Measurements from ENCODE around the gene SERINC2. TPM values are rescaled to one million over a fixed set of nuclear protein-coding genes. Genes with fewer than 3 reads are reported as not detected.

Gene SERINC2
- total RNA-seq, 1 donor from 2014 or later, result 9.6 TPM

DNA sequence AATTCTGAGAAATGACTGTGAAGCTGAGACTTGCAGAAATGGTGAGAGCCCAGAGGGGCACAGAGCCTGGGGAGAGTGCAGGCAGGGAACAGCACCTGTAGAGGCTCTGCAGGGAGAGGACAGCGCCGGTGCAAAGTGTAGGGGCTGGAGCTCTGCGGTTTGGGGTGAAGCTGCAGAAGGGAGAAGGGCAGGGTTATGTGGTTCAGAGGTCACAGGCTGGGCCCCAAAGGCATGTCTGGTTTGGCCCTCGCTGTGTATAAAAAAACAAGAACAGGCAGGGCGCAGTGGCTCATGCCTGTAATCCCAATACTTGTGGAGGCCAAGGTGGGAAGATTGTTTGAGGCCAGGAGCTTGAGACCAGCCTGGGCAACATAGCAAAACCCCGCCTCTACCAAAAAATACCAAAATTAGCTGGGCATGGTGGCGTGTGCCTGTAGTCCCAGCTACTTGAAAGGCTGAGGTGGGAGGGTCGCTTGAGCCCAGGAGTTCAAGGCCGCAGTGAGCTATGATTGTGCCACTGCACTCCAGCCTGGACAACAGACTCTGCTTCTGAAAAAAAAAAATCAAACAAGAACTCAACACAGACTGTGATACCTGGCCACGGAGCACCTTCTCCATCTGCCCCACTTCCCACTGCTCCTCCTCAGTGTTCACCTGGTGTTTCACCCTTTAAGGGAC is 29.1 kb downstream of the SERINC2 start:
- H3K27ac Mint-ChIP-seq, result no peak overlapping the region
- Histone ChIP-seq H3K4me1 (no peaks in the 10 kb centered on the region), H4K20me1 (ENCODE audit: low read depth) (no peaks in the 10 kb centered on the region), H3K27me3 (no peaks in the 10 kb centered on the region), H3K4me3 (no peak overlapping the region), H3K4me2 (no peak overlapping the region), H3K27ac (no peak overlapping the region), H3K36me3 (no peaks in the 10 kb centered on the region), H2AFZ (replicated peaks) (no peak overlapping the region), H3K9ac (no peak overlapping the region), H3F3A (ENCODE audit: low read depth) (no peaks in the 10 kb centered on the region), H3K79me2 (ENCODE audit: low read depth) (no peaks in the 10 kb centered on the region), H3K9me3 (ENCODE audit: low read depth) (no peaks in the 10 kb centered on the region)
- H3K4me3 Mint-ChIP-seq, result no peak overlapping the region
- peaks cover 6% of the 10 kb centered on the region for H3K27me3 Mint-ChIP-seq (ENCODE audit: insufficient read depth, low read depth)
- peaks cover 2% of the 10 kb centered on the region for H3K9me3 Mint-ChIP-seq
- DNase-seq (ENCODE audit: low spot score), result no peak
- no peaks in the 10 kb centered on the region for H3K36me3 Mint-ChIP-seq
- no peak for TF ChIP-seq EZH2phosphoT487 (IDR thresholded peaks at IDR 0.05)
- no peak for TF ChIP-seq EZH2 (IDR thresholded peaks at IDR 0.05)
- TF ChIP-seq, protein P1, sequence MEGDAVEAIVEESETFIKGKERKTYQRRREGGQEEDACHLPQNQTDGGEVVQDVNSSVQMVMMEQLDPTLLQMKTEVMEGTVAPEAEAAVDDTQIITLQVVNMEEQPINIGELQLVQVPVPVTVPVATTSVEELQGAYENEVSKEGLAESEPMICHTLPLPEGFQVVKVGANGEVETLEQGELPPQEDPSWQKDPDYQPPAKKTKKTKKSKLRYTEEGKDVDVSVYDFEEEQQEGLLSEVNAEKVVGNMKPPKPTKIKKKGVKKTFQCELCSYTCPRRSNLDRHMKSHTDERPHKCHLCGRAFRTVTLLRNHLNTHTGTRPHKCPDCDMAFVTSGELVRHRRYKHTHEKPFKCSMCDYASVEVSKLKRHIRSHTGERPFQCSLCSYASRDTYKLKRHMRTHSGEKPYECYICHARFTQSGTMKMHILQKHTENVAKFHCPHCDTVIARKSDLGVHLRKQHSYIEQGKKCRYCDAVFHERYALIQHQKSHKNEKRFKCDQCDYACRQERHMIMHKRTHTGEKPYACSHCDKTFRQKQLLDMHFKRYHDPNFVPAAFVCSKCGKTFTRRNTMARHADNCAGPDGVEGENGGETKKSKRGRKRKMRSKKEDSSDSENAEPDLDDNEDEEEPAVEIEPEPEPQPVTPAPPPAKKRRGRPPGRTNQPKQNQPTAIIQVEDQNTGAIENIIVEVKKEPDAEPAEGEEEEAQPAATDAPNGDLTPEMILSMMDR (IDR thresholded peaks at IDR 0.05), result no peak
- no peaks in the 10 kb centered on the region for H3K4me1 Mint-ChIP-seq

DNA sequence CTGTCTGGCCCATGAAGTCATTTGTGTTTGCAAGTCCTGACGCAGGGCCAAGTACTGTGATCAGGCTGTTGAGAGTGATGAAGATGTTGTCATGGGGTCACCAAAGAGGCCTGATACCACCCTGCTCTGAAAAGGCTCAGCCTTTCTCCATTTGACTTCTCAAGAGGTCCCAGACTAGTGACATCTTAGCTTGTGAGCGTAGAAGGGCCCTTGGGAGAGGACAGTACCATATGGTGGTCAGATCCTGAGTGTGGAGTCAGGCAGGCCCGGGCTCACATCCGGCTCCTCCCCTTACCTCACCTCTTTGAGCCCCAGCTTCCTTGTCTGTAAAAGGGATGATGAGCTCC is 29.6 kb downstream of the SERINC2 start:
- H3K4me3 ChIP-seq, result no peak overlapping the region
- no peak for DNase-seq (ENCODE audit: low spot score)
- H3K36me3 Mint-ChIP-seq, result no peaks in the 10 kb centered on the region

DNA sequence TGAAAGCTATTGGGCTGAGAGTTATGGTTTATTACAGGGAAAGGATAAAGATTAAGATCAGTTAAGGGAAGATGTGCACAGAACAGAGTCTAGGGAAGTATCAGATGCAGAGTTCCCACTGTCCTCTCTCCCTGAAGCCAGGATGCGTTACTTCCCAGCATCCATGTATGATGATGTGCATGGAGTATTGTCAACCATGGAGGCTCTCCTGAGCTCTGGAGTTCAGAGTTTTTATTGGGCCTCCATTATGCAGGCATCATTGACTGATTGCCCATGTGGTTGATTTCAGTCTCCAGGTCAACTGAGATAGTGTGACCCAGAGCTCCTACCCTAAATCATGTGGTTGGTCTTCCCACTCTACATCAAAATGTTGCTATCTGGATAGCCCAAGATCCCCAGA is 30.7 kb downstream of the SERINC2 start:
- H3K36me3 Mint-ChIP-seq, result no peaks in the 10 kb centered on the region
- H3K4me1 Mint-ChIP-seq, result no peaks in the 10 kb centered on the region
- H3K9me3 Mint-ChIP-seq, result peaks cover 3% of the 10 kb centered on the region
- Histone ChIP-seq H3K4me1 (no peaks in the 10 kb centered on the region), H3K4me3 (no peak overlapping the region), H3K27me3 (no peaks in the 10 kb centered on the region), H3K4me2 (no peak overlapping the region), H4K20me1 (ENCODE audit: low read depth) (no peaks in the 10 kb centered on the region), H2AFZ (replicated peaks) (no peak overlapping the region), H3K9me3 (ENCODE audit: low read depth) (no peaks in the 10 kb centered on the region), H3F3A (ENCODE audit: low read depth) (no peaks in the 10 kb centered on the region), H3K79me2 (ENCODE audit: low read depth) (no peaks in the 10 kb centered on the region), H3K9ac (no peak overlapping the region), H3K27ac (no peak overlapping the region), H3K36me3 (no peaks in the 10 kb centered on the region)
- DNase-seq (ENCODE audit: low spot score), result no peak
- no peak overlapping the region for H3K27ac Mint-ChIP-seq
- H3K4me3 Mint-ChIP-seq, result no peak overlapping the region
- H3K27me3 Mint-ChIP-seq (ENCODE audit: insufficient read depth, low read depth), result peaks cover 4% of the 10 kb centered on the region
- TF ChIP-seq, protein P1 (IDR thresholded peaks at IDR 0.05), result no peak

More for the DNA sequence above, 29.6 kb downstream of the SERINC2 start:
- no peaks in the 10 kb centered on the region for H3K4me1 Mint-ChIP-seq
- H3K4me3 Mint-ChIP-seq, result no peak overlapping the region
- Histone ChIP-seq H3K27ac (no peak overlapping the region), H3K9me3 (ENCODE audit: low read depth) (no peaks in the 10 kb centered on the region), H3K27me3 (no peaks in the 10 kb centered on the region), H3K36me3 (no peaks in the 10 kb centered on the region), H3K4me1 (no peaks in the 10 kb centered on the region), H4K20me1 (ENCODE audit: low read depth) (no peaks in the 10 kb centered on the region), H3K79me2 (ENCODE audit: low read depth) (no peaks in the 10 kb centered on the region), H3K9ac (no peak overlapping the region), H3K4me2 (no peak overlapping the region), H3F3A (ENCODE audit: low read depth) (no peaks in the 10 kb centered on the region), H2AFZ (replicated peaks) (no peak overlapping the region)
- TF ChIP-seq EZH2phosphoT487 (IDR thresholded peaks at IDR 0.05), result no peak
- TF ChIP-seq EZH2 (IDR thresholded peaks at IDR 0.05), result no peak
- TF ChIP-seq, protein P1 (IDR thresholded peaks at IDR 0.05), result no peak
- peaks cover 3% of the 10 kb centered on the region for H3K27me3 Mint-ChIP-seq (ENCODE audit: insufficient read depth, low read depth)
- no peak overlapping the region for H3K27ac Mint-ChIP-seq
- peaks cover 3% of the 10 kb centered on the region for H3K9me3 Mint-ChIP-seq
